ENCODE results near the gene STXBP4. TPM values are rescaled to one million over a fixed set of nuclear protein-coding genes. Genes with fewer than 3 reads are reported as not detected.

STXBP4 gene
- total and polyA plus RNA-seq, 2 experiments from 2014 or later: 25.0 to 52.1 TPM

- H3K4me2 ChIP-seq: no peak overlapping the region
- H3K79me2 ChIP-seq (replicated peaks; ENCODE audit: insufficient read depth): no peaks in the 10 kb centered on the region
- Mint-ChIP-seq H3K36me3 (ENCODE audit: low read depth) (peaks cover 10% of the 10 kb centered on the region; the same call in 2 of the 3 replicates), H3K4me1 (no peaks in the 10 kb centered on the region), H3K9me3 (no peaks in the 10 kb centered on the region), H3K4me3 (no peak overlapping the region), H3K27ac (no peak overlapping the region), H3K27me3 (ENCODE audit: insufficient read depth, low read depth, poor library complexity) (no peaks in the 10 kb centered on the region)
- H3K27me3 ChIP-seq (ENCODE audit: insufficient read depth): no peaks in the 10 kb centered on the region
- no peaks in the 10 kb centered on the region for H3K9me2 ChIP-seq (ENCODE audit: insufficient read depth)
- H3K4me1 ChIP-seq (ENCODE audit: insufficient read depth): no peaks in the 10 kb centered on the region
- ATAC-seq (no peak), DNase-seq (ENCODE audit: low spot score) (no peak)
- H3K4me3 ChIP-seq: no peak overlapping the region
- H2AFZ ChIP-seq: no peak overlapping the region
- no peak overlapping the region for H3K27ac ChIP-seq (ENCODE audit: low read depth)
- H4K20me1 ChIP-seq (replicated peaks; ENCODE audit: insufficient read depth): no peaks in the 10 kb centered on the region
- no peak for TF ChIP-seq CREB1 (CRISPR knock-in tag; IDR thresholded peaks at IDR 0.05; ENCODE audit: low read depth)
- TF ChIP-seq REST (IDR thresholded peaks at IDR 0.05; ENCODE audit: unreplicated experiment): no peak
- no peak for TF ChIP-seq NANOG (IDR thresholded peaks at IDR 0.05; ENCODE audit: borderline replicate concordance)
- no peak for TF ChIP-seq ZNF331 (CRISPR knock-in tag; IDR thresholded peaks at IDR 0.05; ENCODE audit: low read depth)
- no peak for TF ChIP-seq POLR2AphosphoS5 (IDR thresholded peaks at IDR 0.05; ENCODE audit: low read depth)
- TF ChIP-seq EZH2phosphoT487 (IDR thresholded peaks at IDR 0.05; ENCODE audit: unreplicated experiment): no peak
- TF ChIP-seq STAT1 (IDR thresholded peaks at IDR 0.05; ENCODE audit: unreplicated experiment): no peak
- no peak for TF ChIP-seq ETS1 (IDR thresholded peaks at IDR 0.05)
- TF ChIP-seq ZNF462 (CRISPR knock-in tag; IDR thresholded peaks at IDR 0.05): no peak
- TF ChIP-seq CTCF (conservative IDR thresholded peaks at IDR 0.05; ENCODE audit: low read depth in 2 of 2): no peak
- TF ChIP-seq ZNF114 (CRISPR knock-in tag; IDR thresholded peaks at IDR 0.05): no peak
- no peak for TF ChIP-seq JUNB (IDR thresholded peaks at IDR 0.05; ENCODE audit: unreplicated experiment)
- TF ChIP-seq EZH2 (IDR thresholded peaks at IDR 0.05; ENCODE audit: low read depth, unreplicated experiment): no peak
- H3F3A ChIP-seq (replicated peaks; ENCODE audit: low read depth): no peaks in the 10 kb centered on the region
- no peaks in the 10 kb centered on the region for H3K36me3 ChIP-seq (ENCODE audit: insufficient read depth)
Observed at GRCh38 chr17:55023626-55024025, 55.1 kb downstream of the STXBP4 start.
